NCI-H1694 (cell line): ENCODE measurements around the gene ZCCHC7.
"Not testable (repeated sequence)": the region's sequence is repeated elsewhere in the genome, so short reads cannot be mapped to it uniquely, and the experiment has no call there.

Experiments used
- DNase-seq: peaks from one replicate; lab custom pipeline; 2025; lab: John Stamatoyannopoulos, UW

Gene ZCCHC7

GRCh38 chr9:37377688-37378612 lies 257.6 kb downstream of the ZCCHC7 start:
- no peak for DNase-seq

DNA sequence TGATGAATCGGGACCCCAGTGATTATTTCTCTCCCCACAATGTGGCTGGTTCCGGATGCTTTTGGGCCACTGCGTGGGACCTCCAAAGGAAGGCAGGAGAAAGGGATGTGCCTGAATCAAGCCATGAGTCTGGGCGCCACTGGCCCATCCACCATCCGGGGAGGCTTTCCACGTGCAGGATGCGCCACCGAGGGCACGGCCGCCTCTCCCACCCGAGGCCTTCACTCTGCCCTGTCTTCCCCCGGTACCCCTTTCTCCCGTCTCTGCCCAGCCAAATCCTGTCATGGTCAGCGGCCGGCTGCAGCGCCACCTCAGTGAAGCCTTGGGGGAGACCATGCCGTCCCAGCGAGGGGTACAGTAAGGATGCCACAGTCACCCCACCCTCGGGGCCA lies 258.2 kb downstream of the ZCCHC7 start:
- DNase-seq = no peak

GRCh38 chr9:37379835-37380234 lies 259.5 kb downstream of the ZCCHC7 start:
- DNase-seq = no peak

GRCh38 chr9:37380570-37380969 lies 260.2 kb downstream of the ZCCHC7 start:
- no peak for DNase-seq

DNA sequence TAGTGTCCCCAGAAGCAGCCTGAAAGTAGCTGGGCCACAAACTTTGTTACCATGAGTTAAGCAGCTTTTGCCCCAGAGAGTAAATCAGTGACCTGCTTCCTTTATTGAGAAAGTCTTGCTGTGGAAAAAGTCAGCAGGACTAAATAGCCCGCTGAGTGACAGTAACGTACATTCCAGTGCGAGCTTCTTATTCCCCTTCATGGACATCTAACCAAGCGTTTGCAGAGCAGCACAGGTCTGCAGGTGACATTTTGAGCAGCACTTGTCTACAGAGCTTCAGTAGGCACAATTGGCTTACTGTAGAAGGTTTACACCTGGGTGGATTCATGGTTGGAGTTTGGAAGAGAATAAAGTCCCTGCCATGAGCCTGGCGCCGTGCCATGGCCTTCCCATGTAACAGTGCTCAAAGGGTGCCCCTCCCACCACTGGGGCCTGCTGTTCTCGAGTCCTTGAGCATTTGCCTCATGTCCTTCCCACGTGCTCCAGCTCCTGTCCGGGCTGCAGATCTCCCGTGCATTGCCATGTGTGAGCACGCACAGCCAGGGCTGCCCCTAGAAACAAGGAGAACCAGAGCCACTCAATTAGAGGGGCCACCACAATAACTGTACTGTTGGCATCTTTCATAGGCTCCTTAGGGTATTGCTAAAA lies 260.8 kb downstream of the ZCCHC7 start:
- DNase-seq = no peak

GRCh38 chr9:37382161-37382981 lies 262.0 kb downstream of the ZCCHC7 start:
- no peak for DNase-seq

DNA sequence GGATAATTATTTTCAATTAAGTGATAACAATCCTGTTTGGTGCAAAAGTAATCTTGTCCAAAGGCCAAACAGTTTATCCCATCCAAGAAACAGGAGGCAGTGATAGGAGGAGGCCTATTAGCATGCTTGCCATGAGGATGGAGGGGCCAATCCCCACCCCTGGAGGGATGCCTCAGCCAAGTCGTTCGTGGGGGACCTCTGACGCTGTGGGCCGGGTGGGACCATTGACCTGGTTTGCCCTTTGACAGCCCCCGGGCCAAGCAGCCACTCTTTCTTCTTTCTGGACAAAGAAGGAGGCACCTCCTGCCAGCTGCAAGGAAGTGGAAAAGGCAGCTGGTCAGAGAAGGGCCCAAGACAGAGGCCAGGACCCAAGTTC lies 262.6 kb downstream of the ZCCHC7 start:
- no peak for DNase-seq

DNA sequence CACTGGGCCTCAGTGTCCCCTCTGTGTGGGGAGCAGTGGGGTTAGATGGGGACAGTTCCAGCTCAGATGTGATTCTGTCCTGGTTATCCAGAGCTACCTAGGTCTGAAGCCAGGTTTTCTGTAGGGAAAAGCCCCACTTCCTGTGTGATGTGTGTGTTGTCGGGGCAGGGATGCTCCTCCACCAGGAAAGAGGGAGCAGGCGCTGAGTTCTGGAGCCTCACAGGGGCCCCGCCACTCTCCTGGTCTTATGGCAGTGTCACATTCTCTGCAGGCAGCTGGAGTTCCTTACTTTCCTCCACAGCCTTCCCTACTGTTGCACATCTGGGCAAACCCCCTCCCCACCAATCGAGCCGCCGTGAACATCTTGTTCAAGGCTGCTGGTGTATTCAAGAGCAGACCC lies 263.0 kb downstream of the ZCCHC7 start:
- DNase-seq = no peak

GRCh38 chr9:37383876-37384746 lies 263.7 kb downstream of the ZCCHC7 start:
- no peak for DNase-seq

DNA sequence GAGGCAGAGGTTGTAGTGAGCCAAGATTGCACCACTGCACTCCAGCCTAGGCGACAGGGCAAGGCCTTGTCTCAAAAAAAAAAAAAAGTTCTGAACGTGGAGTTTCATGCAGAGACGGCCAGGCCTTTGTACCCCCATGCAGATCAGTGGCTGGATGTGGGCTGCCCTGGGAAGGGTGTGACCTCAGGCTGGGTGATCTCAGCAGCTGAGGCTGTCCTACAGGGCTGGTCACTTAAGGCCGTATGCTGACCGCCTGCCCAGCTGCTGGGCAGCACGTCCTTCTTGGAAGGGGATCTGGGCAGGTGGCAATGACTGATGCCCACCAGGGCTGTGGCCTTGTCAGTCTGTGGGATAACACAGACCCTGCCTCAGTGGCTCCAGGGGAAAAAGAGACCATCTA lies 264.9 kb downstream of the ZCCHC7 start:
- no peak for DNase-seq

DNA sequence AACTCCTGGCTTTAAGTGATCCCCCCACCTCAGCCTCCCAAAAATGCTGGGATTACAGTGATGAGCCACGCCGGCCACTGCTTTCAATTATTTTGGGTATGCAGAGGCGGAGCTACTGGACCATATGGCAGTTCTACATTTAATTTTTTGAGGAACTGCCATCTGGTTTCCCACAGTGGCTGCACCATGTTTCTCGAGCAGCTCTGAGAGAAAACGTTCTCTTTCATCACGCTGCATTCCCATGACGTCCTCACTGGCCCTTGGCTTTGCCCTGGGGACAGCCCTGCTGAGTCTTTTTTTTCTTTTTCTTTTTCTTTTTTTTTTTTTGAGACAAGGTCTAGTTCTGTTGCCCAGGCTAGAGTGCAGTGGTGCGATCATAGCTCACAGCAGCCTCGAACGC lies 266.6 kb downstream of the ZCCHC7 start:
- peak; percentile 10 for DNase-seq

GRCh38 chr9:37390759-37391158 lies 270.4 kb downstream of the ZCCHC7 start:
- no peak for DNase-seq

DNA sequence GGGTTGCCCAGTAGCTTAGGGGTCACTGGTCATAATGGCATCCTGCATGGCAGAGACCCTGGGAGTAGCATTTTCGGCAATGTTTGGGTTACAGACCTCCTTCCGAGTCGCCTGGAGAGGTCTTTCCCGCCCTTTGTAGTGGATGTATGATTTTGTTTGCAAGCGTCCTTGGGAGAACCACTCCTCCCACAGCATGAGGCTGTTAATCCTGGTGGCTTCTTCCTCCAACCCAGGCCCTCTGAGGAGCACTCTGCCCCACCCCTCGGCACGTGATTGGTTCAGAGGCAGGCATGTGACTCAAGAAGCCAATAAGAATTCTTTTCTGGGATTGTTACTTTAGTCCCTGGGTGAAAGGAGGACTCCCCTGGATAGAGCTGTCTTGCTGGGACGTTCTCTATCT lies 271.9 kb downstream of the ZCCHC7 start:
- no peak for DNase-seq

DNA sequence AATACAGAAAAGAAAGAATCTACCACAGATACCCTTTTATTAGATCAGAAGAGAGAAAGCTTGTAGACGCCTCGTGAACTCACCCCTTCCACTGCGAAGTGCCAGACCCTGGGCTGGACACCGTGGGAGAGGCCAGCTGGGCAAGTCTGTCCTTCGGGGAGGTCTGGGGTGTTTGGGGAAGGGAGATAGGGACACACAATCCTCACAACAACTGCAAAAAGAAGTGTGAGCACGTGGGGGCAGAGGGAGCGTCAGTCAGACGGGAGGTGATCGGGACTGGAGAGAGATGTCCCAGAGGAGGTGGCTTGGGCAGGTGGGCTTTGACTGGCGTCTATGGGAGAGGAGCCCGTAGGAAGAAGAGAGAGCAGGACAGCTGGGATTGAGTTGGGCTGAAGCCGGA lies 274.9 kb downstream of the ZCCHC7 start:
- no peak for DNase-seq

DNA sequence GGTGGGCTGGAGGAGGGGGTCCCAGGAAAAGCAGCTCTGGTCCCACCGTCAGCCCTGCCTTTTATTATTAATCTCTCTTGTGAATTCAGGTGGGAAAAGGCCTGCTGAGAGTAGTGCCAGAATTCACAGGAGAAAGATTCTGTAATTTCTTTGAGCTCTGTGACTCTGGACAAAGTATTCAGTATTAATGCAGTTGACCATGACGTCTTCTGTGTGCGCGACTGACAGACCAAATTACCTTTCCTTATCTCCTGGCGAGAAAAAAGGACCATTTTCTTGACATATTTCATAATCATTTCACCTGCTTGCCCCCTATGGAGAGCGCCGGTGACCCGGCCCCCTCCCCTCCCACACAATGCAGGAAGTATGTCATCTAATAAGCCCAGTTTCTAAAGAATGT lies 275.3 kb downstream of the ZCCHC7 start:
- DNase-seq = no peak

DNA sequence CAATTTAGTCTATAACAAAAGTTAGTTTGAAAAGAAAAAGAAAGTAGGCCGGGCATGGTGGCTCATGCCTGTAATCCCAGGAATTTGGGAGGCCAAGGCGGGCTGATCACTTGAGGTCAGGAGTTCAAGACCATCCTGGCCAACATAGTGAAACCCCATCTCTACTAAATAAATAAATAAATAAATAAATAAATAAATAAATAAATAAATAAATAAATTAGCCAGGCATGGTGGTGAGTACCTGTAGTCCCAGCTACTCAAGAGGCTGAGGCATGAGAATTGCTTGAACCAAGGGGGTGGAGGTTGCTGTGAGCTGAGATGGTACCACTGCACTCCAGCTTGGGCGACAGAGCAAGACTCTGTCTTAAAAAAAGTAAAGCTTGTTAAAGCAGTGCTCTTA lies 277.6 kb downstream of the ZCCHC7 start:
- DNase-seq = not testable (repeated sequence)

DNA sequence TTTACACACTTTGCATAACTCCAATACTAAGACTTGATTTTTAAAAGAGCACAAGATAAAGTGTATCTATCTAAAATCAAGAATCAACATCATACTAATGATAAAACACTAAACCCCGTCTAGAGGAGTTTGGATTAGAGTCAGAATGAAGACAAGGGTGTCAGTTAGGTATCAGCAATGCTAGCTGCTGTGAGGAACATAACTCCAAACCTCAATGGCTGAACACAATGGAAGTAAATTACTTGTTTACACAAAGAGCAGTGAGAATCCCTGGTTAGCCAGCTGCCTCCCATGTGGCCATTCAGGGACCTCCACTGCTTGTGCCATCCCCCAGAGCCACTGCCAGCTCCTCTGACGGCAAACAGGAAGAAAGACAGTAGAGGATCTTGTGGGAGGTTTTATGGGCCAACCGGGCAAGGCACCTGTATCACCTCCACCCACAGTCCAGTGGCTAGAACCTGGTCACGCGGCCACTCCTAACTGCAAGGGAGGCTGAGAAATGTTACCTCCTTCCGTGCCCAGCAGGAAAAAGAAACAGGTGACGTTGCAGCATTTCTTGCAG lies 278.2 kb downstream of the ZCCHC7 start:
- no peak for DNase-seq

DNA sequence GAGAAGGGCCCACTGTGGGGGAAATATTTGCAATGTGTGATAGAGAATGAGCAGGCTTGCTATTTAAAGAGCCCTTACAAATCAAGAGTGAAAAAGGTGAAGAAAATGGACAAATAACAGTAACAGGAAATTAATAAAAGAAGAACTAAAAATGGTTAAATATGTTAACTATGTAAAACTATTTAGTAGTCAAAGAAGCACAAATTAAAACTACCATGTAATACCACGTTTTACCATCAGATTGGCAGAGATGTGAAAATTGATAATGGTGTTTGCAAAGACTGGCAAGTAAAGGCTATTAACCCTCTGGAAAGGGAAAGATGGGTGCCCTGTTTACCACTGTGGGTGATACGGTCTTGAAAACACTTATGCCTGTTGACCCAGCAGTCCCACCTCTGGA lies 279.0 kb downstream of the ZCCHC7 start:
- DNase-seq = no peak

GRCh38 chr9:37404590-37404989 lies 284.2 kb downstream of the ZCCHC7 start:
- DNase-seq = no peak

GRCh38 chr9:37405350-37405749 lies 285.0 kb downstream of the ZCCHC7 start:
- no peak for DNase-seq

DNA sequence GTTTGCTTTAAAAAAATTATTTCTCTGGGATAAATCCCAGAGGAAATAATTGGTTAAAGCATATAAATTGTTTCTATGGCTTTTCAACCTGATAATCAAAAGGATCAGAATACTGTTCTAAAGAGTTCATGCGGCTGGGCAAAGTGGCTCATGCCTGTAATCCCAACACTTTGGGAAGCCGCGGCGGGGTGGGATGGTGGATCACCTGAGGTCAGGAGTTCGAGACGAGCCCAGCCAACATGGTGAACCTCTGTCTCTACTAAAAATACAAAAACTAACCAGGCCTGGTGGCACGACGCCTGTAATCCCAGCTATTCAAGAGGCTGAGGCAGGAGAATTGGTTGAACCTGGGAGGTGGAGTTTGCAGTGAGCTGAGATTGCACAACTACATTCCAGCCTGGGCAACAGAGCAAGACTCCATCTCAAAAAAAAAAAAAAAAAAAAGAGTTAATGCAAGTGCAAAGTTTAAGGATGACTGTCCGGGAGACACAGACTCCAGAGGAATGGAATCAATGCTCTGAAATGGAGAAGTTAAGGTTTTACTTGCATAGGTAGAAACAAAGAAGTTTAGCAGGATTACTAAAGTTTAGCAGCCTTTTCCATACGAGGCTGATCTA lies 285.5 kb downstream of the ZCCHC7 start:
- DNase-seq = no peak
